Neural crest cell (in vitro differentiated cells): Measurements from ENCODE around the gene NOTCH3. TPM values are rescaled to one million over a fixed set of nuclear protein-coding genes. Genes with fewer than 3 reads are reported as not detected.
A peak's percentile ranks its signal among the peaks of the same experiment; 100 is the strongest.

Experiments
- DNase-seq: peaks from one replicate; pipeline ENCODE4 v3.0.0; 2021; ENCODE audit warnings: low read depth, mixed read lengths, low spot score
- H3K27ac Mint-ChIP-seq: one replicate; pipeline ENCODE4 v1.8.0; 2021; ENCODE audit warnings: mild to moderate bottlenecking, mixed read lengths; ENCODE audit not compliant: unreplicated experiment
- H3K27me3 Mint-ChIP-seq: 2 replicates; pipeline ENCODE4 v1.8.0; 2021; ENCODE audit warnings: low read depth, mild to moderate bottlenecking, mixed read lengths
- H3K36me3 Mint-ChIP-seq: 2 replicates; pipeline ENCODE4 v1.8.0; 2021; ENCODE audit warnings: low read depth, mild to moderate bottlenecking, mixed read lengths
- H3K4me1 Mint-ChIP-seq: 2 replicates; pipeline ENCODE4 v1.8.0; 2021; ENCODE audit warnings: mixed read lengths
- H3K4me3 Mint-ChIP-seq: one replicate; pipeline ENCODE4 v1.8.0; 2021; ENCODE audit warnings: mild to moderate bottlenecking, mixed read lengths
- H3K9me3 Mint-ChIP-seq: 2 replicates; pipeline ENCODE4 v1.8.0; 2021; ENCODE audit warnings: mixed read lengths
- total RNA-seq: library from RNA; stranded (reverse); gene quantifications from 2 replicates; pipeline ENCODE4 v1.2.1, GENCODE V29; 2021
- TF ChIP-seq, protein P1 (sequence below): fragments of 200-600 bp; sonication (generic); conservative IDR thresholded peaks from 2 replicates; pipeline ENCODE4 v1.5.0; 2021; ENCODE audit warnings: antibody characterized with exemption, mild to moderate bottlenecking

NOTCH3 gene
- total RNA-seq, 1 donor from 2014 or later, result 127 TPM

DNA sequence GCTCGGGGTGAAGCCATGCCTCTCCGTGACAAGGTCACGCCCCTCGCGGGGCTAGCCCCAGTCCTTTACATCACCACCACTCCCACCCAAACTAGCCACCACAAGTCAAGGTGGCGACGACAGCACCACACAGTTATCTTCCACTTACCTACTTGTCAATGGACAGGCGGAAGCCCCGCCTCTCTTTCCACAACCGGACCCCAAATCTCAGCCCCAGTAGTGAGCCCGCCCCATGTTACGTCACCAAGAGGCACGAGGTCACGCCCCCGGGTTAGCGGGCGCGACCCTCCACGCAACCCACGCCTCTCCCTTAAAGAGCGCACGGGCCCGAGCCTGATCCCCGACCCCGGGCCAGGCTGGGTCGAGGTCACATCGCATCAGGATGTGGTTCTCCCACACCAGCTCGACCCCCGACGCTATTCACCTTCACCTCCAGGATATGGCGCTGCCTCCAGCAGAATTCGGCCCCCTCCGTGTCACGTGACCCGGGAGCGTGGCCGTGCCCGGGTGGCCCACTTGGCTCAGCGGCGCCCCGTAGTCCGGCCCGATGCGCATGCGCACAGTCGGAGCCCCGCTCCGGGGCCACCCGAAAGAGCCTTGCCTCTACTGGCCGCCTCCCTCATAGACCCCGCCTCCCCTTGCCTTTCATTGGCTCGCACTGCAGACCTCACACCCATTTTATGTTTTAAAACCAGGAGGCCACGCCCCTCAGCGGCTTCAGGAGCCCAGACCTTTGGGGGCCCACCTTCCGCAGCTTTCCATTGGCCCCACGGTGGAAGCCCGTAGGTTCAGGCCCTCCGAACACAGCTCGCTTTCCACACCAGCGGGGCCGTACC lies 75.3 kb downstream of the NOTCH3 start:
- Mint-ChIP-seq H3K27me3 (peaks cover 11% of the 10 kb centered on the region), H3K9me3 (no peaks in the 10 kb centered on the region), H3K36me3 (peaks cover 6% of the 10 kb centered on the region), H3K4me3 (peak overlapping the region; percentile 94), H3K27ac (peak overlapping the region; percentile 93), H3K4me1 (peaks cover 20% of the 10 kb centered on the region)
- TF ChIP-seq, protein P1, sequence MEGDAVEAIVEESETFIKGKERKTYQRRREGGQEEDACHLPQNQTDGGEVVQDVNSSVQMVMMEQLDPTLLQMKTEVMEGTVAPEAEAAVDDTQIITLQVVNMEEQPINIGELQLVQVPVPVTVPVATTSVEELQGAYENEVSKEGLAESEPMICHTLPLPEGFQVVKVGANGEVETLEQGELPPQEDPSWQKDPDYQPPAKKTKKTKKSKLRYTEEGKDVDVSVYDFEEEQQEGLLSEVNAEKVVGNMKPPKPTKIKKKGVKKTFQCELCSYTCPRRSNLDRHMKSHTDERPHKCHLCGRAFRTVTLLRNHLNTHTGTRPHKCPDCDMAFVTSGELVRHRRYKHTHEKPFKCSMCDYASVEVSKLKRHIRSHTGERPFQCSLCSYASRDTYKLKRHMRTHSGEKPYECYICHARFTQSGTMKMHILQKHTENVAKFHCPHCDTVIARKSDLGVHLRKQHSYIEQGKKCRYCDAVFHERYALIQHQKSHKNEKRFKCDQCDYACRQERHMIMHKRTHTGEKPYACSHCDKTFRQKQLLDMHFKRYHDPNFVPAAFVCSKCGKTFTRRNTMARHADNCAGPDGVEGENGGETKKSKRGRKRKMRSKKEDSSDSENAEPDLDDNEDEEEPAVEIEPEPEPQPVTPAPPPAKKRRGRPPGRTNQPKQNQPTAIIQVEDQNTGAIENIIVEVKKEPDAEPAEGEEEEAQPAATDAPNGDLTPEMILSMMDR, result no peak
- peak; percentile 98 for DNase-seq

DNA sequence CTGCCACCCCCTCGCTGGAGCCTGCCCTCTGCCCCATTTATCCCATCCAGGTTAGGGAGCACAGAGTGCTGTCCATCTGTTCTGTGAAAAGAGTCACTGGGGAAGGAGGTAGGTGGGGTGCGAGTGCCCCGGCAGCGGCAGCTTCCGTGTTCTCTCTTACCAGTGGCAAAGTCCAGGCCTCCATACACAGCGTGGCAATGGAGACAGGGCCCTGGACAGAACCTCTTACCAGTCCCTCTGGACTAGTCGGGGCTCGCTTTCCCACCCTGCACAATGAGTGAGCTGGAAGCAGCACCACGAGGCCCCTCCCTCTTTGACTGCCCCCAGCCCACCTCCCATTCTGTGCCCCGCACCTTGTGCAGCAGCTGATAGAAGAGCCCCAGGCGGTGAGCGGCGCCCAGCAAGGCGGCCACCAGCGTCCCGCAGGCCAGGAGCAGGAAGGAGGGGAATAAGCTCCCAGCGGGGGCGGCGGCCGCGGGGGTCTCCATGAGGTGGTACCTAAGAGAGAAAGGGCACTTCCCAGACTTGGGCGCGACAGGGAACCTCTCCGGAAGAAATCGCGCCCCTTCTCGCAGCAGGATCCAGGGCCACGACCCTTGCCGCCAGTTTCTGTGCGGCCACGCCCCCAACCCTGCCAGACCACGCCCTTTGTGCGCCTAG lies 76.1 kb downstream of the NOTCH3 start:
- peaks cover 20% of the 10 kb centered on the region for H3K4me1 Mint-ChIP-seq
- H3K4me3 Mint-ChIP-seq, result peak overlapping the region; percentile 94
- no peaks in the 10 kb centered on the region for H3K9me3 Mint-ChIP-seq
- no peak for DNase-seq
- H3K27ac Mint-ChIP-seq, result peak overlapping the region; percentile 93
- peaks cover 7% of the 10 kb centered on the region for H3K36me3 Mint-ChIP-seq
- peaks cover 5% of the 10 kb centered on the region for H3K27me3 Mint-ChIP-seq
- TF ChIP-seq, protein P1, result no peak

DNA sequence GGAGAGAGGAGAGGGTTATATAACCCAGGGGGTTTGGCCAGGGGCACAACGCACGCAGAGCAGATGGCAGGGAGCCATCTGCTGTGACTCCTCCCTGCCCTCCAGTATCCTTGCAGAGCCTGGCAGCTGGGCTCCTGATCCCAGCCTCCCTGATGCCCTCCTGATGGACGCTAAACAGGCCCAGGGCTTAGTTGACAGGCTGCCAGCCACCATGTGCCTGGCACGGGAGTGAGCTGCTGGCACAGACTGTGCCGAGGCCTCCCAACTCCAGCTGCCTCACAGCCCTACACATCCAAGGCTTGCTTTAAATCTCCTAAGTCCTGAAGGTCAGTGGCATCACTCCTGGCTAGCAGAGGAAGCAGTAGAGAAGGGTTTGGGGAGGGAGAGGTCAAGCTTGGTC lies 76.9 kb downstream of the NOTCH3 start:
- peaks cover 2% of the 10 kb centered on the region for H3K27me3 Mint-ChIP-seq
- TF ChIP-seq, protein P1, result no peak
- H3K4me1 Mint-ChIP-seq, result peaks cover 20% of the 10 kb centered on the region
- peak overlapping the region; percentile 94 for H3K4me3 Mint-ChIP-seq
- DNase-seq, result no peak
- no peak overlapping the region for H3K27ac Mint-ChIP-seq
- no peaks in the 10 kb centered on the region for H3K9me3 Mint-ChIP-seq
- peaks cover 7% of the 10 kb centered on the region for H3K36me3 Mint-ChIP-seq

DNA sequence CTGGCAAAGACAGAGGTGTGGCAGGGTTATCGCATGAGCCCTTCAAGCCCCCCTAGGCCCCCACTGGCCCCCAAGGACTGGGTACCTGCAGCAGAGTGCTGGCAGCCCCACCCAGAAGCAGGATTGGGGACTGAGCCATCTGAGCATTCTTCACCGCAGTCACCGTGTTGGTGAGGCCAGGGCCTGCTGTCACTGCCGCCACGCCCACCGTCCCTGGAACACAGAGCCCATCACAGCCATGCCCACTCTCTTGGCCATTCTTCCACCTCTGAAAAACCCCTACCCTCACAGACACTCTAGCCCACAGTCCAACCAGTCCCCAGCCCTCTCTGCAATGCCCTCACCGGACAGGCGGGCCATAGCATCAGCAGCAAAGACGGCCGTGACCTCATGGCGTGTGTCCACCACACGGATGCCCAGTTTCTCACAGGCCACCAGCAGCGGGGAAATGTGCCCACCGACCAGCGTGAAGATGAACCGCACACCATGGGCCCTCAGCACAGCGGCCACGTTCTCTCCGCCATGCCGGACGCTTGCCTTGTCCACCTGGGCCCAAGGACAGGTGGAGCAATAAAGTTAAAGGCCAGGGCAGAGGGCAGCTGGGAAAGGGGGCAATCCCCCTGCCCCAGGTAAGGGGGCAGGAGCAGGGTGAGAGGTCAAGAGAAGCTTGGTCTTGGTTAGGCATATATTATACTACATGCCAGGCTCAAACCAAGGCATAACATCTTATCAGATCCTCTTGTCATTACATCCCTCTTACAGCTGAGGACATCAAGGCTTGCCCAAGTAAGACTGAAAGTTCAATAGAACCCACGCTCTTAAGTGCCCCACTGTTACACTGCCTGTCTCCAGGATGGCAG lies 77.5 kb downstream of the NOTCH3 start:
- Mint-ChIP-seq H3K4me3 (peak overlapping the region; percentile 94), H3K36me3 (peaks cover 13% of the 10 kb centered on the region), H3K27ac (no peak overlapping the region), H3K4me1 (peaks cover 20% of the 10 kb centered on the region), H3K9me3 (no peaks in the 10 kb centered on the region), H3K27me3 (peaks cover 2% of the 10 kb centered on the region)
- DNase-seq, result no peak
- TF ChIP-seq, protein P1, result no peak

DNA sequence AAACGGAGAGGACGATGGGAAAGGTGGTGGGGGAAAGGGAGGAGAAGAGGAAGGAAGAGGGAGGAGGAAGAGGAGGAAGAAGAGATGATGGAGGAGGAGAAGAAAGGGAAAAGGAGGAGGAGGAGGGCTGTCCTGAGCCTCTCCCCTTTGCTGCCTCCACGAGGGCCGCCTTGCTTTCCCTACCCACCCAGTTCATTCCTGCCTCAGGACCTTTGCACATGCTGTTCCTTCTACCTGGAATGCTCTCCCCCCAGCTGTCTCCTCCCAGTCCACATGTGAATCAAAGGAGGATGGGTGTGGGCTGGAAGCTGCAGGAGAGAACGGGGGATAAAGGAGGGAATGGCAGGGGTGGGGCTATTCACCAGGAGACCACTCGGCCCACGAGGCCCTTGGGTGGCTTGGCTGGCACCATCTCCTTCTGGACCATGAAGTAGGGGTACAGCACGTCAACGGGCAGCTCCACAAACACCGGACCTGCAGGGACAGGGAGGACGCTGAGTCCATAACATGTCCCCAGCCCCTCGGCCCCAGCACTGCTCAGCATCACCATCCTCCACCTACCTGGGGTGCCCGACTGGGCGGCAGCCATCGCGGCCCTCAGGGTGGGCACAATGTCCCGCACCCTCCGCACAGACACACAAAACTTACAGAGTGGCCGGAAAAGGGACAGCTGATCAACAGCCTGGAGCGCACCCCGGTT lies 78.3 kb downstream of the NOTCH3 start:
- H3K4me1 Mint-ChIP-seq, result peaks cover 20% of the 10 kb centered on the region
- DNase-seq, result no peak
- H3K27ac Mint-ChIP-seq, result no peak overlapping the region
- H3K4me3 Mint-ChIP-seq, result peak overlapping the region; percentile 41
- TF ChIP-seq, protein P1, result no peak
- peaks cover 20% of the 10 kb centered on the region for H3K36me3 Mint-ChIP-seq
- H3K27me3 Mint-ChIP-seq, result peaks cover 2% of the 10 kb centered on the region
- no peaks in the 10 kb centered on the region for H3K9me3 Mint-ChIP-seq
